Ramos (cell line): Measurements from ENCODE around the gene TSR1.

Experiments
- in situ Hi-C: fragments of 300-500 bp; cut with MboI; formaldehyde crosslinking; loops from one replicate; pipeline ENCODE4 v1.14.3; 2022; ENCODE audit warnings: low sequenced_read_pairs; ENCODE audit not compliant: unreplicated experiment

The TSR1 gene

DNA sequence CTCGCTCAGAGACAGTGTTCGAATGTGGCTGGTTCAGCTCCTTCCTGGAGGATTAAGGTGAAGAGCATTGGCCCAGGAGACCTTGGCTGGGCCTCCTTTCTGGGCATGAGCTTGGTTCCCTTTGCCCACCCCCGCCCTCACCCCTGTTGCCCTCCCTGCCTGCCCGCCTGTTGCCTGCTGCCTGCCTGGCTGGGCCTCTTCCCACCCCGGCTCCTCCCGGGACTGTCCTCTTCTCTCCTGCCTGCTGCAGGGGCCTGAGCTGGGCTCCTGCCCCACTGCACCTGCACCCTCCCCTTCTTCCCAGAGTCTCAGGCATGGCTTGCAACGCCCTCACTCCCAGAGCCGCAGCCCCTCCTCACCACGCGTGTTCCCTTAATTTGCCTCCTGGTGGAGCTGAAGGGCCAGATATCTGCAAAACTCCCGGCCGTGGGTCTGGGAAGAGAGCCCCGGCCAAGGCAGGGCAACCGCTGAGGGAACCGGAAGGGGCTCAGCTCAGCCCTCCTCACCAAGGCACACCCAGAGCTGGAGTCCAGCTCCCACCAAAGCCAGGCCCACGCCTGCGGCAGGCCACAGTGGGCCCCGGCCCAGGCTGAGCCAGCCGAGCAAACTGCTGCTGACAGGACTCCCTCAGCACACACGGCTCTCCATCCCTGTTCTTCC, 33.4 kb upstream of the TSR1 start:
- in situ Hi-C loops = no loop called here

DNA sequence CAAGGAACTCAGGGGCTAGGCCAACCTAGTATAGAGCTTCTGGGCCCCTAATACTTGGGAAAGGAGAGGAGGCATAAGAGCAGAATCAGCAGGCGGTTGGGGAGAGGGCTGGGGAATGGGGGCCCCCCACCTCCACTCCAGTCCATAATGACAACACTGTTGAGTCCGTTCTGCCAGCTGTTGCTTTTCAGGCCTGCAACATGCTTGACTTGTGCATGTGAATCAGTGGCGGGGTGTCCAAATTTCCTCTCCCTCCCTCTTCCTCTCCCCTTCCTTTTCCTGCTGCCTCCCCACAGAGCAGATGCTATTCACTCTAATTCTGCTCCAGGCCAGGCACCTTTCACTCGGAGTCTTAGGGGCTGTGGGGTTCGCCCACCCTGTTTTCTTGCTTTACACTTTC, 32.8 kb upstream of the TSR1 start:
- in situ Hi-C loops = no loop called here

DNA sequence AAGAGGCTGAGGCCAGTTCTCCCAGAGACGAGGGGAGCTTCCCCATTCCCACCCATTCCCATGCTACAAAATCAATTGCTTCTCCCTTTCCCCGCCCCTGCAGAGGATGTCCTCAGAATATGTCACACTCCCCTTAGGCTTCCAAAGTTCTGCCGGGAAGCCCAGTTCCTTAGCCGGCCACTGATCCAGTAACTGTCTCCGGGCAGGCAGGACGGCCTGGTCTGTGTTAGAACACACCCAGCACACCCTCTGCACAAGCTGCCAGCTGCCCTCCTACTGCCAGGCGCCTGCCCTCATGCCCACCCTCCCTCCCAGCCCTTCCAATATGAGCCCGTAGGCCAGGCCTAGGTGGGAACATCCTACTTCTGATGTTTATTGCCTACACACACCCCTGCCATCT, 32.1 kb upstream of the TSR1 start:
- in situ Hi-C loops = no loop called here

DNA sequence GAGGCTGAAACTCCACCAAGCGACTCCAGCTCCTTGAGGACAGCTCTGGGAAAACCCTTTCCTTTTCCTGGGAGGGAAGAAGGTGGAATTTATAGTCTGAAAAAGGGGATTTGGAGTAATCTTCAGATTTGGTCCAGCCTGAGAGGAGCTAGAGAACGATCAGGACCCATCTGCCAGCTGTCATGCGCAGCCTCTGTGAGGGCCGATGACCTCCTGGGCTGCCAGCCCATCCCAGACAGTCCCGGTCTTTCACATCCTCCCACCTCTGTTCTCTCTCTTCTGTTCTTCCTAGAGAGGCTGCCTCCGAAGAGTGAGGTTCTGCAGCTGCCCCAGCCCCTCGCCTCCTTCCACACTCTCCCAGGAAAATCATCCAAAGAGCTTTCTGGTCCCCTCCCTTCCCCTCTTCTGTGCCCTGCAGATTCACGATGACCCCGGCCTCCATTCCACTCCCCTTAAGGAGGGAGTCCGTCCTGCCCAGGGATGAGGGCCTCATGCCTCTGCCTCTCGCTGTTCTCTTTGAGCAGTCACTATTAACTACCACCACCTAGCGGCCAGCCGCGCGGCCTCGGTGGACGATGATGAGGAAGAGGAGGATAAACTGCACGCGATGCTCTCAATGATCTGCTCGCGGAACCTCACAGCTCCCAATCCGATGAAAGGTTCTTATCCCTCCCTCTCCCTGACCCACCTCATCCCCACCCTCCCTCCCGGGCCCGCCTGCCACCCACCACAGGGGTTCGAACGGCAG, 30.7 kb upstream of the TSR1 start:
- in situ Hi-C loops = no loop called here

DNA sequence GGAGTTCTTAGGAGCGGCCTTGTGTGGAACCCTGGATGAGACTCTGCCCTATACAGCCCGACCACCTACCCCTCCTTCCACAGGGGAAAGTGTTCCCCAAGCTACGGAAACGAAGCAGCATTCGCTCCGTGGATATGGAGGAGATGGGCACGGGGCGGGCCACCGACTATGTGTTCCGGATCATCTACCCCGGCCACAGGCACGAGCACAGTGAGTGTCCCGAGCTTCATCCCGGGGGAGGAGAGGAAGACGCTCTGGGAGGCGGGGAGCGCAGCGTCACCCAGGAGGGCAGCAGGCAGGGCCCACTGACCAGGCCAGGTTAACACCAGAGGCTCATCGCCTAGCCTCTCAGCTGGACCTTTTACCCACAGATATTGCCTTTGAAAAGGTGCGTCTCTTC, 28.9 kb upstream of the TSR1 start:
- in situ Hi-C loops = no loop called here

- in situ Hi-C loops = no loop called here
These were observed 28.5 kb upstream of the TSR1 start for GRCh38 chr17:2364763-2365116.

DNA sequence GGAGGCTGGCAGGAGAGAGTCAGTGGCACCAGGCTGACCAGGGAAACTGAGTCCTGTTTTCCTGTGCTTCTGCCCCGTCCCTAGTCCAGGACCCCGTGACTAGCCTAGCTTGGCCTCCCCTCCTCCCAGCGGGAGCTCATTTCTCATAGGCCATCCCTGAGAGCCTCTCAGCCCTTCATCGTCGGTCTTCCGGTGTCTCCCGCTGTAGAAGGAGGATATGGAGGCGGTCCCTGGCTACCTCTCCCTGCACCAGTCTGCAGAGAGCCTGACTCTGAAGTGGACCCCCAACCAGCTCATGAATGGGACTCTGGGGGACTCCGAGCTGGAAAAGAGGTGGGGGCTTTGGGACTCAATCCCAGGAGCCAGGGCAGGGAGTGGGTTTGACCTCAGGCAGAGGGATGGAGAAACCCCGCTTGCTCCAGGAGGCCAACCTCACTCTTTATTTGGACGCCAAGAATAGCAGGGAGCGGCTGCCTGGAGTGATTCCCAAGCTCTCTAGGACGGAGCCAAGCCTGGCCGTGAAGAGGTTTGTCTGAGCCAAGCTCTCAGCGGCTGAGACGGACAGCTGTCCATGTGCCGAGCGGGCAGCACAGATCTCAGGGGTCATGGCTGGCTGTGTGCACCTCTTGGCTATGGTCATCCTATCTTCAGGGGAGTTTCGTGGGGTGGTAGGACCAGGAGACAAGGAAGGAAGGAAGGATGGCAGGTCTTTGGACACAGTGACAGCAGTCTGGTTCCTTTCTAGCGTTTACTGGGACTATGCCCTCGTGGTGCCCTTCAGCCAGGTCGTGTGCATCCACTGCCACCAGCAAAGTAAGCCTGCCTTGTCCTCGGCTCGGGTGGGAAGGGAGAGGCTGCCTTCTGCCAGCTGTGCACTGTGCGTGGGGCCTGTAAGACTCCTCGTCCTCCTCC, 27.9 kb upstream of the TSR1 start:
- in situ Hi-C loops = no loop called here

DNA sequence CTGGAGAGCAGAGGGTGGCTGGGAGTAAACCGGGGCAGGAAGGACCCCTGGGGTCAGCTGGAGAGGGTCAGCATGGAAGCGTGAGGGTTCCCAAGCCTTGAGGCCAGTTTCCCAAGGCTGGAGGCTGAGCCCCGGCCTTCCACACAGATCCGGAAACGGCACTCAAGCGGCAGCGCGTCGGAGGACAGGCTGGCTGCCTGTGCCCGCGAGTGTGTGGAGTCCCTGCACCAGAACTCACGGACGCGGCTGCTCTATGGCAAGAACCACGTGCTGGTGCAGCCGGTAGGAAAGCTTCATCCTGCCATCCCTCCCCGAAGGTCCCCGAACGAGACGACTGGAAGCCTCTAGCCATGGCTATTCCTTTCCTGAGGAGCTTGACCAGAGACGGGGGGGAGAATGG, 27.1 kb upstream of the TSR1 start:
- in situ Hi-C loops = no loop called here

DNA sequence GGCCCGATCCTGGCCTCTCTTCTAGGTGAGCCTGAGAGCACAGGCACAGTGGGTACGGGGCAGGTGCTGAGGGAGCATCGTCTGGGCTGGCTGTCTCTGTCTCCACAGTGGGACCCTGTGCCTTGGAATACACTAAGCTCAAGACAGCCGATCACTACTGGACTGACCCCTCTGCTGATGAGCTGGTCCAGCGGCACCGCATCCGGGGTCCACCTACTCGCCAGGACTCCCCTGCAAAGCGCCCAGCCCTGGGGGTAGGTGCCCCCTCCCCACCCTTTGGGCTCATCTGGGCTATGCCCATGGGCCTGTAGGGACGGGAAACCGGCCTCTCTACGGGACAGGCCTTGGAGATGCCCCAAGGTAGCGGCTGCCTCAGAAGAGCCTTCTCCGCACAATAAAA, 26.6 kb upstream of the TSR1 start:
- in situ Hi-C loops = no loop called here

DNA sequence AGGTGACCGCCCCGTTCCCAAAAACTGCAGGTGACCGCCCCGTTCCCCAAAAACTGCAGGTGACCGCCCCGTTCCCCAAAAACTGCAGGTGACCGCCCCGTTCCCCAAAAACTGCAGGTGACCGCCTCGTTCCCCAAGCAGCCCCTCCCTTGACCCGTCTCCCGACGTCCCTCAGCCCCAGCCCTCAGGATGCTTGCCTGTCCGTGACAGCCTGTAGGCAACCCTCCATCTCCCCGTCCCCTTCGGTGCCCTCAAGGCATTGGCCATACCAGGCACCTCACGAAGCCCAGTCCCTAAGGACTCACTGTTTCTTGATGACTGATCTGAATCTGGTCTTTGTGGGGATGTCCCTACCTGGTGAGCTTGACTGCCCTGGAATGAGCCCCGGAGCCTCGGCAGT, 26.2 kb upstream of the TSR1 start:
- in situ Hi-C loops = no loop called here

DNA sequence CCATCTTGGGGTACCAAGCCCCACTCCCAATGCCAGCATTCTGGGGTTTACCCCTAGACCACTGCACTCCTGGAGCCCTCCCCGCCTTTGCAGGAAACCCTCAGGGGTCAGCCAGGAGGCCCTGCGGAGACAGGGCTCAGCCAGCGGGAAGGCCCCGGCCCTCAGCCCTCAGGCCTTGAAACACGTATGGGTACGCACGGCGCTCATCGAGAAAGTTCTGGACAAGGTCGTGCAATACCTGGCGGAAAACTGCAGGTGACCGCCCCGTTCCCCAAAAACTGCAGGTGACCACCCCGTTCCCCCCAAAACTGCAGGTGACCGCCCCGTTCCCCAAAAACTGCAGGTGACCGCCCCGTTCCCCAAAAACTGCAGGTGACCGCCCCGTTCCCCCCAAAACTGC, 25.8 kb upstream of the TSR1 start:
- in situ Hi-C loops = no loop called here

DNA sequence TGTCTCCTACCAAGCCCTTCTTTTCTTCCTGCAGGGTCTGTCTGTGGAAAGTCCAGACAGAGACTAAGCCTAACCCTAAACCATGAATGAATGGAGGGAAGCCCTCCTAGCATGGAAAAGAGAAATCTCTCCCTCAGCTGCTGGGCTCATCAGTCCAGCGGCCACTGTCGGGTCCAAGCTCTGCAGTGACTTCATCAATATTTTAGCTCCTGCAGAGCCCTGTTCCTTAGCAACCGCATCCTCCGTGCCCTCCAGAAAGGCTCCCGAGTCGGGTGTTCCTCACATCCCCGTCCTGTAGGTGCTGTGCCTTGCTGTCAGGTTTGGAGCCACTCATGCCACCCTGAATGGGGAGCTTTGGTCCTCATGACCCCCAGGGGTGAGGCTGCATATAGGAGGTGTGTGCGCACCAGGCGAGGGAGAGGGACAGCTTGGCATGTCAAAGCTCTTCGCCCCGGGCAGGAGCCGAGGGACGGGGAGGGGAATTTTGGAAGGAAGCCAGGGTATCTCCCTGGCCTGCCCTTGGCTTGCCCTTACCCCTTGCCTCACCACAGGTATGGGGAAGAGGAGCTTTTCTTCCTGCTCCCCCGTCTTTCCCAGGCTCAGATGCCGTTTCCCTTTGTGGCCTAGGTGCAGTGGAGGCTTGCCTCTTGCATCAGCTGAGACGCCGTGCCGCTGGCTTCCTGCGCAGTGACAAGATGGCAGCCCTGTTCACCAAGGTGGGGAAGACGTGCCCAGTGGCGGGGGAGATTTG, 24.9 kb upstream of the TSR1 start:
- in situ Hi-C loops = no loop called here

DNA sequence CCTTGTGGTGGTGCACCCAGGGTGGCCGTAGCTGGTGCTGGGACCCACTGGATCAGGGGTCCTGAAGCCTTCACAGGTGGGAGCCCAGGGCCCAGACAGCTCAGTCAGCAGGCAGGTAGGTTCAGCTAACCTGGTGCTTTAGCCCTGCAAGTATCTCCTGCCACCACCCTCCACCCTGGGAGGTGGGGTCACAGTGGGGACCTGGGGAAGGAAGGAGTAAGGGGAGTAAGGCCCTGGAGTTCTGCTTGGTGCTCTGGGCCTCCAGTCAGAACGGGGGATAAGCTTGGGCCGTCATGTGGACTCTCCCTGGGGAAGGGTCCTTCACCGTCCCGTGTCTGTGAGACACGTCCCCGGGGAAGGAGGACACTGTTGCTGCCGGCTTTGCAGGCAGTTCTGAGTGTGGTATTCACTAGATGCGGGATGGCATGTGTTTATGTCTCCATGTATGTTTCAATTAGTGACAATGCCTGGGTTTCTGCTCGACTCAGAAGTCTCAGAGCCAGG, 21.7 kb upstream of the TSR1 start:
- in situ Hi-C loops = no loop called here

- in situ Hi-C loops = no loop called here
These were observed 21.0 kb upstream of the TSR1 start for GRCh38 chr17:2357237-2357636.

DNA sequence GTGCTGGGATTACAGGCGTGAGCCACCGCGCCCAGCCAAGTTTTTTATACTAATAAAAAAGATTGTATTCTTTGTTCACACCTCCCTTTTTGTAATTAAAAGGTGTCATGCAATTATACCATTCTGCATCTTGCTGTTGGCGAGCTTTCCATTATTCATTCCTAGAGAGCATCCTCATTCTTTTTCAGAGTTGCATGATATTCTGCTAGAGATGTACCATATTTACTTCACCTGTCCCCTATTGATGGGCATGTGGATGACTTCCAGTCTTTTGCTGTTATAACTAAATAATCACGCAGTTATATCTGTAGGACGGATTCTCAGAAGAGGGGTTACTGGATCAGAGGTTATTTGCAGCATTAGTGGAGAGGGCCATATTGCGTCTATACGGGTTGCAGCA, 18.1 kb upstream of the TSR1 start:
- in situ Hi-C loops = no loop called here

DNA sequence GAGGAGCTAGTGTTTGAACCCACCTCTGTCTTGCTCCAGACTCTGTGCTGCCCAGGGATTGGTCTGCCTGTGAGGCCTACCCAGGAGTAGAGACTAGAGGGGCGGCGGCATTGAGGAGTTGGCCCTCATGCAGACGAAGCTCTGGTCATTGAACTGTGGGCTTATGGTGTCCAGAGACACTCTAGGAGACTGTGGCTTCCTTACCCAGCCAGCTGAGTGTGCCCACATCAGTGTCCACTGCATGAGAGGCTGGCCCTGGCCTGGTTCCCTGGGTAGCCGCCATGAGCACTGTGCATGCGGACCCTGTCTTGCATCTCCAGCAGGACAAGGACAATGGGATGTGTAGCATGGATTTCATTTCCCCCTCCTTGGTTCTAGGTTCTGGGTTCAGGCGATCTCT, 15.0 kb upstream of the TSR1 start:
- in situ Hi-C loops = no loop called here

DNA sequence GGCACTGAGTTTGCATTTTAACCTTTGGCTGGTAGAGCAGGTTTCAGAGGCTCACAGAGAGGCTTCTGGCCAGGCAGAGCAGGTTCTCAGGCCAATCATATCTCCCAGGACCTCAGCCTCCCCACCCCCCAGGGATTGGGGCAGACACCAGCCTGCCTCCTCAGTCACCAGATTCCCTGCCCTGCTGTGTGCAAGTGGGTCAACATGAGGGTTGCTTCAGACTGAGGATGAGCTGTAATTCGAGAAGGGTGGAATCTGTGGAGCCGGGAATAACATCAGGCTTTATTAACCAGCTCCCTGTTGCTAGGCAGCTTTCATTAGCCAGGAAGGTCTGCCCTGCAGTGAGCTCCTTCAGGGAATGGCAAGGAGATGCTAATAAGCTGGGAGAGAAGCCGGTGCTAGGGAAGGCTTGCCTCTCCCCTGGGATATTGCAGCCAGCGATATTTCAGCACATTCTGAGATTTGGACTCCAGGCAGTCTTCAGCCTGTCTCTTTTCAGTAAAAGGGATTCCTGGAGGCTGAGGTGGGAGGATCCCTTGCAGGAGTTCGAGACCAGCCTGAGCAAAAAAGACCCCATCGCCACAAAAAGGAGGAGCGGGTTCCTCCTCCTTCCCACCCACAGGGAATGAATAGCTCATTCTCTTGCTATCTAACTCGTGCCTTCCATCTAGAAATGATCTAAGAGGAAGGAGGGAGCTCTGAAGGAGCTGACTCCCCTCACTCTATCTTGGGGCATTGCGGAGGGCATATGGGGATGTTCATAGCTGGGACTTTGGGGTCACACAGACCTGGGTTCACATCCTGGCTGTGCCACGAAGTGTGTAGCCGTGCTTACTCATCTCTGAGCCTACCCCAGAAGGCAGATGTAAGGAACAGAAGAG, 11.8 kb upstream of the TSR1 start:
- in situ Hi-C loops = no loop called here

DNA sequence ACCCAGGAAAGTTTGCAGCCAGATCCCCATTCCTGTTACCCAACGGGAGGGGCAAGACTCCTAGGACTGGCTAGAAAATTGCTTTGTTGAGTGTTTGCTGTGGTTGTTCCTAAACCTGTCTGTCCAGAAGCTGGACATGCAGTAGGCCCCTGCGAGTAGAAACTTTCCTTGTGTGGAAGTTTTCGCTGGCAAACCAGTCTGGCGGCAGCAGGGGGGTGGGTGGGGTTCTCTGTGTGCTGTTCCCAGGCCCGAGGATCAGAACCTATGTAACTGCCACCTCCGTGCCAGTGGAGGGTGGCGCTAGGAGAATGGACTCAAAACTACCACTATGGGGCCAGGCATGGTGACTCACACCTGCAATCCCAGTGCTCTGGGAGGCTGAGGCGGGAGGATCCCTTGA, 10.2 kb upstream of the TSR1 start:
- in situ Hi-C loops = no loop called here

DNA sequence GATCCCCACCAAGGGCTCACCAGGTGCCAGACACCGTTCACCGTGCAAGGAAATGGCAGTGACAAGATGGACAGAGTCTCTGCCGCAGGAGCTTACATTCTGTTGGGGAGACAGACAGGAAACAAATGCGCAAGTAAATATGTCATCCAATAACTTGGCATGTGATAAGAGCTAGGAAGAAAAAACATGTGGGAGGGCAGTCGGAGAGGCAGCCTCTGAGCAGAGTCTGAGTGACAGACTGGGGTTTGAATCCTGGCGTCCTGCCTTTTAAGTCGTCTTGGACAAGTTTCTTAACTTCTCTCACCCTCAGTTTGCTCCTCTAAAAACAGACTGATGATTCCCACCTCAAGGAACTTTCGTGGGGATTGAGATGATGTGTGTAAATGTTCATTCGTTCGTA, 8.3 kb upstream of the TSR1 start:
- in situ Hi-C loops = no loop called here
